MCF 10A (cell line): ENCODE measurements around the gene PHPT1. TPM values are rescaled to one million over a fixed set of nuclear protein-coding genes. Genes with fewer than 3 reads are reported as not detected.

Source experiments
- BruUV-seq: library from RNA; stranded (reverse); fragments of 400-500 nt; replicated peaks from 2 replicates; lab custom pipeline; 2021; lab: Mats Ljungman, UMichigan
- CTCF ChIA-PET: fragments of 300-600 bp; sonication (Branson Sonifier 250); formaldehyde crosslinking; extraction: SDS; loops from one replicate; lab custom pipeline; 2021; ENCODE audit warnings: antibody characterized with exemption, inconsistent platforms; lab: Yijun Ruan, JAX
- POLR2A ChIA-PET: fragments of 300-600, 350-650 bp; sonication (Branson Sonifier 250); formaldehyde crosslinking; extraction: SDS; loops from one replicate; lab custom pipeline; 2020; ENCODE audit warnings: antibody characterized with exemption, inconsistent platforms; lab: Yijun Ruan, JAX
- DNase-seq: peaks from one replicate; pipeline ENCODE4 v3.0.0-alpha.2; 2018; ENCODE audit not compliant: unreplicated experiment
- H3K27ac Mint-ChIP-seq: one replicate; pipeline ENCODE4 v1.8.0; 2022; ENCODE audit warnings: mild to moderate bottlenecking, low read depth, mixed read lengths; ENCODE audit not compliant: unreplicated experiment
- H3K27me3 Mint-ChIP-seq: one replicate; pipeline ENCODE4 v1.8.0; 2022; ENCODE audit warnings: mixed read lengths; ENCODE audit not compliant: insufficient read depth, unreplicated experiment
- H3K36me3 Mint-ChIP-seq: one replicate; pipeline ENCODE4 v1.8.0; 2022; ENCODE audit warnings: mild to moderate bottlenecking, moderate library complexity, mixed read lengths; ENCODE audit not compliant: insufficient read depth, unreplicated experiment
- H3K4me1 Mint-ChIP-seq: one replicate; pipeline ENCODE4 v1.8.0; 2022; ENCODE audit warnings: mixed read lengths; ENCODE audit not compliant: insufficient read depth, unreplicated experiment
- H3K4me3 Mint-ChIP-seq: one replicate; pipeline ENCODE4 v1.8.0; 2022; ENCODE audit warnings: mild to moderate bottlenecking, moderate library complexity, mixed read lengths; ENCODE audit not compliant: unreplicated experiment
- H3K9me3 Mint-ChIP-seq: one replicate; pipeline ENCODE4 v1.8.0; 2022; ENCODE audit warnings: mixed read lengths; ENCODE audit not compliant: unreplicated experiment
- intact Hi-C: fragments of 100-400 bp; cut with micrococcal nuclease; formaldehyde crosslinking; loops from 2 replicates; pipeline ENCODE4 v1.14.1; 2022
- total RNA-seq: library from RNA; stranded (reverse); gene quantifications from 2 replicates; pipeline ENCODE4 v1.2.3, GENCODE V29; 2022
- TF ChIP-seq, protein P1 (sequence below): fragments of 200-600 bp; IDR thresholded peaks from one replicate; pipeline ENCODE4 v1.8.0; 2022; ENCODE audit warnings: antibody characterized with exemption, mild to moderate bottlenecking; ENCODE audit not compliant: unreplicated experiment

The PHPT1 gene
- total RNA-seq, 1 experiment from 2014 or later, result 193 TPM

DNA sequence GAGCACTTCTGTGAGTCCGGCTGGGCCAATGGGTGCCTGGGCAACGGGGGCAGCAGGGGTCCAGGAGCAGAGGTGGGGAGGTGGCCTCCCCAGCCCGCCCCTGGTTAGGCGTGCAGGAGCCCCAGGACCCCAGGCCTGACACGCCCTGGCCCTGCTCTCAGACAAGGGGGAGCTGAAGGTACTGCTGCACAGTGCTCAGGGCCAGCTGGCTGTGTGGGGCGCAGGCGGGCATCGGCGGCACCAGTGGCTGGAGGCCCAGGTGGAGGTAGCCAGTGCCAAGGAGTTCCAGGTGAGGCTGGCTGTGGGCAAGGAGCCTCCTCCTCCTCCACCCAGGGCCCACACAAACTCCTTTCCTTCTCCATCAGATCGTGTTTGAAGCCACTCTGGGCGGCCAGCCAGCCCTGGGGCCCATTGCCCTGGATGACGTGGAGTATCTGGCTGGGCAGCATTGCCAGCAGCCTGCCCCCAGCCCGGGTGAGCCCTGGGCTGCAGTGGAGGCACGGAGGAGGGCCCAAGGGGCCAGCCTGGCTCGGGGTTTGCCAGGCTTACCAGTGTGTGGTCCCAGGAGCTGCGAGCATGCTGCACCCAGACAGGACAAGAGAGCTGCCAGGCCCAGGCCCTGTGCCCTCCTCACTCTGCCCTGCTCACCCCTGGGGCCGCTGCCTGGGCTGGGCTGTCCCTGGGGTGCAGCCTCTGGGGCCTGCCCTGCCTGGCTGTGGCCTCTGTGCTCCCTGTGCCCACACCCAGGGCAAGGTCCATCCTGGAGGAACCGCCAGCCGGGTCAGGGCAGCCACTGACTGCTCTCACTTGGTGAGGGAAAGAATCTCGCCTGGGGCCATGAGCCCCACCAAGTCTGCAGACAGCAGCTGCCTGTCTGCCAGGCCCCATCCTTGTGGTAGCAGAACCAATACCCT lies 9.9 kb downstream of the PHPT1 start:
- peaks cover 20% of the 10 kb centered on the region for H3K36me3 Mint-ChIP-seq
- H3K4me3 Mint-ChIP-seq, result no peak overlapping the region
- intact Hi-C loops, result no loop called here

DNA sequence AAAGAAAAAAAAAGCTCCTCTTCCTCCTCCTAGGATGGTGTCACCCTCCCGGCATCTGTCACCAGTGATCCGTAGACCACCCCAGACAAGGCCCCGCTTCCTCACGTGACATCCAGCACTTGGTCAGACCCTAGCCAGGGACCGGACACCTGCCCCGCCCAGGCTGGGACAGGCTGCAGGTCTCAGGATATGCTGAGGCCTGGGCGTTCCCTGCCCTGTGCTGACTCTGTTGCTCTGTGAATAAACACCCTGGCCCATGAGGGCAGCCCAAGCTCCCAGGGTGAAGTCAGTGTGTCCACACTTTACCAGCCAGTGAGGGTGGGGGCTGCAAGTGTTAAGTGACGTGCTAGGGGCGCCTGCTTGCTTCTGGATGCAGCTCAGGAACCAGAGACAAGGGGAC lies 11.3 kb downstream of the PHPT1 start:
- Mint-ChIP-seq H3K9me3 (no peaks in the 10 kb centered on the region), H3K27ac (no peak overlapping the region), H3K27me3 (no peaks in the 10 kb centered on the region), H3K4me1 (peaks cover 6% of the 10 kb centered on the region), H3K4me3 (no peak overlapping the region), H3K36me3 (peaks cover 27% of the 10 kb centered on the region)
- intact Hi-C loops, result no loop called here
- no peak for DNase-seq
- TF ChIP-seq, protein P1, sequence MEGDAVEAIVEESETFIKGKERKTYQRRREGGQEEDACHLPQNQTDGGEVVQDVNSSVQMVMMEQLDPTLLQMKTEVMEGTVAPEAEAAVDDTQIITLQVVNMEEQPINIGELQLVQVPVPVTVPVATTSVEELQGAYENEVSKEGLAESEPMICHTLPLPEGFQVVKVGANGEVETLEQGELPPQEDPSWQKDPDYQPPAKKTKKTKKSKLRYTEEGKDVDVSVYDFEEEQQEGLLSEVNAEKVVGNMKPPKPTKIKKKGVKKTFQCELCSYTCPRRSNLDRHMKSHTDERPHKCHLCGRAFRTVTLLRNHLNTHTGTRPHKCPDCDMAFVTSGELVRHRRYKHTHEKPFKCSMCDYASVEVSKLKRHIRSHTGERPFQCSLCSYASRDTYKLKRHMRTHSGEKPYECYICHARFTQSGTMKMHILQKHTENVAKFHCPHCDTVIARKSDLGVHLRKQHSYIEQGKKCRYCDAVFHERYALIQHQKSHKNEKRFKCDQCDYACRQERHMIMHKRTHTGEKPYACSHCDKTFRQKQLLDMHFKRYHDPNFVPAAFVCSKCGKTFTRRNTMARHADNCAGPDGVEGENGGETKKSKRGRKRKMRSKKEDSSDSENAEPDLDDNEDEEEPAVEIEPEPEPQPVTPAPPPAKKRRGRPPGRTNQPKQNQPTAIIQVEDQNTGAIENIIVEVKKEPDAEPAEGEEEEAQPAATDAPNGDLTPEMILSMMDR, result no peak
- no TSS peak for BruUV-seq
- ChIA-PET CTCF (no interaction called here), POLR2A (interaction anchor here (1.2 to 2.3 kb wide), 4 partner anchors 10 to 22 kb away, joined by 4 to 7 read pairs (median 5); no protein-coding TSS in a partner anchor)

More for the DNA sequence above, 9.9 kb downstream of the PHPT1 start:
- DNase-seq, result peak; percentile 77
- no peaks in the 10 kb centered on the region for H3K27me3 Mint-ChIP-seq
- ChIA-PET POLR2A (interaction anchor here (0.7 to 2.3 kb wide), 3 partner anchors 9 to 80 kb away, joined by 4 to 6 read pairs (median 4); no protein-coding TSS in a partner anchor), CTCF (interaction anchor here (0.6 kb wide), 1 partner anchor 122 kb away, joined by 3 read pairs; no protein-coding TSS in a partner anchor)
- TF ChIP-seq, protein P1, result no peak
- H3K27ac Mint-ChIP-seq, result peak overlapping the region; percentile 9
- BruUV-seq, result no TSS peak
- H3K4me1 Mint-ChIP-seq, result no peaks in the 10 kb centered on the region
- no peaks in the 10 kb centered on the region for H3K9me3 Mint-ChIP-seq

DNA sequence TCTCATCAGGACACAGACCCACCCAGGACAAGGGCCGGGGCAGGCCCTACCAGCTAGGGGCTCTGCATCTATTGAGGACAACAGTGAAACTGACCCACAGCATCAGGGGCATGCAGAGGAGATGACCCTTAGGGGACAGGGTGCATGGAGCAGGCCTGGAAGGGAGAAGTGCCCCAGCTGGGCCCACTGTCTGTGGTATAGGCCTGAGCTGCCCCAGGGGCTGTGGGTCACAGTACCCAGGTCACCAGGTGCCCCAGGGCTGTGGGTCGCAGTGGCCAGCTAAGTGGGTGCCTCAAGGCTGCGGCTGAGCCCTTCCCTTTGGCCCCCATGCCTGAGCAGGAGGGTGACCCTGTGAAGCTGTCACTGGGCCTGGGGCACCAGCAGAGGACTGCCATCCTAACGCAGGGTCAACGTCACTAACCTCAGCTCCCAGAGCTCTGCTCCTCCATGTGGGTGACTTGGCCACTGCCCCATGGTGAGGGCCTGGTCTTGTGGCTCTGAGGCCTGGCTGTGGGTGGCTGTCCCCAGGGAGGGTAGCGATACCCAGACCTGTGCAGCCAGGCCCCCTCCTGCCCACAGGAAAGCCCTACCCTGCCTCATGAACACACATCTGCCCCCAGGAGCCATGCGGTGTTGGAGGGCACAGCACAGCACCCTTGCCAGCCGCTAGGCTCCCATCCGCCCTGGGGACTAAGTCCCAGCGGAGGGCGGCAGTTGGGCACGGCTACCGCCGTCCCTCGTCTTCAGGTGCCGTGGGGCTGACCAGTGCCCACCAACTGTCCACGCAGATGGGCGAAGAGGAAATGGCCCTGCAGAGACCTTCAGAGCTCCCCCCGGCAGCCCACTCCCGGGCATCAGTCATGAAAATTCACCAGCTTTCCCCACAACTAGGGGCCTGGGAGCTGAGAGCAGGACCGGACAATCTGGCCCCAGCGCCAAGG lies 12.0 kb downstream of the PHPT1 start:
- Mint-ChIP-seq H3K4me1 (peaks cover 6% of the 10 kb centered on the region), H3K9me3 (no peaks in the 10 kb centered on the region), H3K4me3 (no peak overlapping the region), H3K36me3 (peaks cover 34% of the 10 kb centered on the region), H3K27ac (no peak overlapping the region), H3K27me3 (no peaks in the 10 kb centered on the region)
- DNase-seq, result no peak
- intact Hi-C loops, result no loop called here
- ChIA-PET CTCF (interaction anchor here (0.6 kb wide), 1 partner anchor 73 kb away, joined by 4 read pairs; no protein-coding TSS in a partner anchor), POLR2A (interaction anchor here (0.7 to 2.3 kb wide), 6 partner anchors 11 to 362 kb away, joined by 3 to 7 read pairs (median 4); no protein-coding TSS in a partner anchor)
- no TSS peak for BruUV-seq
- TF ChIP-seq, protein P1, result no peak
